Measurements from ENCODE around the gene SLC25A26. TPM values are rescaled to one million over a fixed set of nuclear protein-coding genes. Genes with fewer than 3 reads are reported as not detected.
"Not testable (repeated sequence)": the region's sequence is repeated elsewhere in the genome, so short reads cannot be mapped to it uniquely, and the experiment has no call there.

The SLC25A26 gene
- total and polyA plus RNA-seq, 2 donors (not counting 1 experiment from before 2014, with no cell fraction given), result 14.2 to 29.0 TPM

DNA sequence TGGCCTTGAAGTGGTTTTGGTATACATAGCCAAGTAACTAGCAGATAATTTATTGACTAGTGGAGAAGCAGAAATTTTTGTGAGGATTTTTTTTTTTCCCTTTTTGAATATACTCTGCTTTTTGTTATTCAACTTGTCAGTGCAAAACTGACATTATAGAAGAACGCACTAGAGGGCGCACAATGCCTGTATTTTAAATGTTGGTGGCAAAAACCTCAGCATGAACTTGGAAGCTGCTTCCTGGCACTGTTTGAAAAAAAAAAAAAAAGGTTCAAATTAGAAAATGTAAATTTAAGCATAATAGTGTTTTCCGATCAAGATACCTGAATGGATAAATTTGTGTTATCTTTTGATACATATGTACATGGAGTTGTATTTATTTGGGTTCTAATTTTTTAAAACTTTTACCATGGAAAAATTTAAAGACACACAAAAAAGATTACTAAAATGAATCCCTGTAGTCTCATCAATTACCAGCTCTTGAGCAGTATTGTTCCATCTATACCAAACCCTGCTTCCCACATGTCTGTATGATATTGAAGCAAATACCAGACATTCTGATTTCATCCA is 56.0 kb downstream of the SLC25A26 start:
- no peak overlapping the region for H3K4me2 ChIP-seq (ENCODE audit: extremely low read depth, insufficient read depth, low read length)
- peaks cover 2% of the 10 kb centered on the region for H3K4me1 ChIP-seq (ENCODE audit: control insufficient read depth, extremely low read depth, insufficient read depth, low read length)
- H3K27me3 ChIP-seq (ENCODE audit: control insufficient read depth, insufficient read depth, low read length), result no peaks in the 10 kb centered on the region
- TF ChIP-seq EZH2 (IDR thresholded peaks at IDR 0.05; ENCODE audit: low read length, missing control alignments), result no peak
- TF ChIP-seq, protein P1, sequence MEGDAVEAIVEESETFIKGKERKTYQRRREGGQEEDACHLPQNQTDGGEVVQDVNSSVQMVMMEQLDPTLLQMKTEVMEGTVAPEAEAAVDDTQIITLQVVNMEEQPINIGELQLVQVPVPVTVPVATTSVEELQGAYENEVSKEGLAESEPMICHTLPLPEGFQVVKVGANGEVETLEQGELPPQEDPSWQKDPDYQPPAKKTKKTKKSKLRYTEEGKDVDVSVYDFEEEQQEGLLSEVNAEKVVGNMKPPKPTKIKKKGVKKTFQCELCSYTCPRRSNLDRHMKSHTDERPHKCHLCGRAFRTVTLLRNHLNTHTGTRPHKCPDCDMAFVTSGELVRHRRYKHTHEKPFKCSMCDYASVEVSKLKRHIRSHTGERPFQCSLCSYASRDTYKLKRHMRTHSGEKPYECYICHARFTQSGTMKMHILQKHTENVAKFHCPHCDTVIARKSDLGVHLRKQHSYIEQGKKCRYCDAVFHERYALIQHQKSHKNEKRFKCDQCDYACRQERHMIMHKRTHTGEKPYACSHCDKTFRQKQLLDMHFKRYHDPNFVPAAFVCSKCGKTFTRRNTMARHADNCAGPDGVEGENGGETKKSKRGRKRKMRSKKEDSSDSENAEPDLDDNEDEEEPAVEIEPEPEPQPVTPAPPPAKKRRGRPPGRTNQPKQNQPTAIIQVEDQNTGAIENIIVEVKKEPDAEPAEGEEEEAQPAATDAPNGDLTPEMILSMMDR (conservative IDR thresholded peaks at IDR 0.05 in 1 of 2, IDR thresholded peaks at IDR 0.05 in 1 of 2; ENCODE audit: low read depth in 1 of 2, low read length in 2 of 2), result peak; percentile 55 to 57
- no peaks in the 10 kb centered on the region for H4K20me1 ChIP-seq (ENCODE audit: control insufficient read depth, extremely low read depth, insufficient read depth, low read length)
- no peak overlapping the region for H3K27ac ChIP-seq (ENCODE audit: insufficient read depth, low read length)
- DNase-seq (ENCODE audit: low read depth in 2 of 2), result peak; percentile 63 to 87
- no peaks in the 10 kb centered on the region for H3K79me2 ChIP-seq (ENCODE audit: control insufficient read depth, insufficient read depth, low read length)
- H3K4me3 ChIP-seq (replicated peaks in 1 of 4; ENCODE audit: control extremely low read depth in 1 of 4, insufficient read depth in 1 of 4, low read depth in 3 of 4, low read length in 4 of 4), result no peak overlapping the region
- no peak overlapping the region for H2AFZ ChIP-seq (ENCODE audit: low read length)
- H3K36me3 ChIP-seq (ENCODE audit: control insufficient read depth, insufficient read depth, low read length), result no peaks in the 10 kb centered on the region
- H3K9ac ChIP-seq (ENCODE audit: insufficient read depth, low read length), result no peak overlapping the region
- H3K9me3 ChIP-seq (ENCODE audit: control insufficient read depth, insufficient read depth, low read depth, low read length), result no peaks in the 10 kb centered on the region

GRCh38 chr3:66279168-66279567 is 58.4 kb downstream of the SLC25A26 start:
- no peak overlapping the region for H2AFZ ChIP-seq (ENCODE audit: low read length)
- H3K36me3 ChIP-seq (ENCODE audit: control insufficient read depth, insufficient read depth, low read length), result no peaks in the 10 kb centered on the region
- H3K79me2 ChIP-seq (ENCODE audit: control insufficient read depth, insufficient read depth, low read length), result no peaks in the 10 kb centered on the region
- no peak overlapping the region for H3K4me3 ChIP-seq (replicated peaks in 1 of 4; ENCODE audit: control extremely low read depth in 1 of 4, insufficient read depth in 1 of 4, low read depth in 3 of 4, low read length in 4 of 4)
- no peak overlapping the region for H3K27ac ChIP-seq (ENCODE audit: insufficient read depth, low read length)
- no peaks in the 10 kb centered on the region for H4K20me1 ChIP-seq (ENCODE audit: control insufficient read depth, extremely low read depth, insufficient read depth, low read length)
- TF ChIP-seq, protein P1 (conservative IDR thresholded peaks at IDR 0.05 in 1 of 2, IDR thresholded peaks at IDR 0.05 in 1 of 2; ENCODE audit: low read depth in 1 of 2, low read length in 2 of 2), result no peak
- TF ChIP-seq EZH2 (IDR thresholded peaks at IDR 0.05; ENCODE audit: low read length, missing control alignments), result no peak
- H3K4me2 ChIP-seq (ENCODE audit: extremely low read depth, insufficient read depth, low read length), result no peak overlapping the region
- no peak overlapping the region for H3K9ac ChIP-seq (ENCODE audit: insufficient read depth, low read length)
- no peak for DNase-seq (ENCODE audit: low read depth in 2 of 2)
- no peaks in the 10 kb centered on the region for H3K4me1 ChIP-seq (ENCODE audit: control insufficient read depth, extremely low read depth, insufficient read depth, low read length)
- H3K9me3 ChIP-seq (ENCODE audit: control insufficient read depth, insufficient read depth, low read depth, low read length), result no peaks in the 10 kb centered on the region
- H3K27me3 ChIP-seq (ENCODE audit: control insufficient read depth, insufficient read depth, low read length), result no peaks in the 10 kb centered on the region

GRCh38 chr3:66280304-66280703 is 59.5 kb downstream of the SLC25A26 start:
- Histone ChIP-seq H3K4me1 (ENCODE audit: control insufficient read depth, extremely low read depth, insufficient read depth, low read length) (no peaks in the 10 kb centered on the region), H3K4me3 (replicated peaks in 1 of 4; ENCODE audit: control extremely low read depth in 1 of 4, insufficient read depth in 1 of 4, low read depth in 3 of 4, low read length in 4 of 4) (no peak overlapping the region), H3K36me3 (ENCODE audit: control insufficient read depth, insufficient read depth, low read length) (no peaks in the 10 kb centered on the region), H3K9me3 (ENCODE audit: control insufficient read depth, insufficient read depth, low read depth, low read length) (no peaks in the 10 kb centered on the region), H3K27ac (ENCODE audit: insufficient read depth, low read length) (no peak overlapping the region), H2AFZ (ENCODE audit: low read length) (no peak overlapping the region), H3K9ac (ENCODE audit: insufficient read depth, low read length) (no peak overlapping the region), H4K20me1 (ENCODE audit: control insufficient read depth, extremely low read depth, insufficient read depth, low read length) (no peaks in the 10 kb centered on the region), H3K79me2 (ENCODE audit: control insufficient read depth, insufficient read depth, low read length) (no peaks in the 10 kb centered on the region), H3K4me2 (ENCODE audit: extremely low read depth, insufficient read depth, low read length) (no peak overlapping the region), H3K27me3 (ENCODE audit: control insufficient read depth, insufficient read depth, low read length) (no peaks in the 10 kb centered on the region)
- TF ChIP-seq, protein P1 (conservative IDR thresholded peaks at IDR 0.05 in 1 of 2, IDR thresholded peaks at IDR 0.05 in 1 of 2; ENCODE audit: low read depth in 1 of 2, low read length in 2 of 2), result no peak
- no peak for TF ChIP-seq EZH2 (IDR thresholded peaks at IDR 0.05; ENCODE audit: low read length, missing control alignments)
- peak in 1 of 2 donors; percentile 43 for DNase-seq (ENCODE audit: low read depth in 2 of 2)

DNA sequence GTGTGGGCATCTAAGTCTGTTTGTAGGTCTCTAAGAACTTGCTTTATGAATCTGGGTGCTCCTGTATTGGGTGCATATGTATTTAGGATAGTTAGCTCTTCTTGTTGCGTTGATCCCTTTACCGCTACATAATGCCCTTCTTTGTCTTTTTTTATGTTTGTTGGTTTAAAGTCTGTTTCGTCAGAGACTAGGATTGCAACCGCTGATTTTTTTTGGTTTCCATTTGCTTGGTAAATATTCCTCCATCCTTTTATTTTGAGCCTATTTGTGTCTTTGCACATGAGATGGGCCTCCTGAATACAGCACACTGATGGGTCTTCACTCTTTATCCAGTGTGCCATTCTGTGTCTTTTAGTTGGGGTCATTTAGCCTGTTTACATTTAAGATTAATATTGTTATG is 71.1 kb downstream of the SLC25A26 start:
- not testable (repeated sequence) for H3K79me2 ChIP-seq (ENCODE audit: control insufficient read depth, insufficient read depth, low read length); H3K4me1 ChIP-seq (ENCODE audit: control insufficient read depth, extremely low read depth, insufficient read depth, low read length); H3K9ac ChIP-seq (ENCODE audit: insufficient read depth, low read length); H3K36me3 ChIP-seq (ENCODE audit: control insufficient read depth, insufficient read depth, low read length); H2AFZ ChIP-seq (ENCODE audit: low read length); H3K27me3 ChIP-seq (ENCODE audit: control insufficient read depth, insufficient read depth, low read length); H3K27ac ChIP-seq (ENCODE audit: insufficient read depth, low read length); H4K20me1 ChIP-seq (ENCODE audit: control insufficient read depth, extremely low read depth, insufficient read depth, low read length); H3K9me3 ChIP-seq (ENCODE audit: control insufficient read depth, insufficient read depth, low read depth, low read length); H3K4me2 ChIP-seq (ENCODE audit: extremely low read depth, insufficient read depth, low read length); H3K4me3 ChIP-seq (replicated peaks in 1 of 4; ENCODE audit: control extremely low read depth in 1 of 4, insufficient read depth in 1 of 4, low read depth in 3 of 4, low read length in 4 of 4); DNase-seq (ENCODE audit: low read depth in 2 of 2)
